Activated B cell treated with CpG ODN at 0.5 μM for 24 hours (primary cell): ENCODE data around the gene APLP1. TPM values are rescaled to one million over a fixed set of nuclear protein-coding genes. Genes with fewer than 3 reads are reported as not detected.

ENCODE experiments used
- ATAC-seq: fragments of 200-7000 bp; cut with Tn5 transposase; one replicate; pipeline ENCODE4 v1.10.0; 2021; ENCODE audit warnings: low read depth, mild to moderate bottlenecking, moderate library complexity
- CTCF ChIA-PET: fragments of 350-600 bp; sonication (Branson Sonifier 250); formaldehyde crosslinking; loops from one replicate; lab custom pipeline; 2021; ENCODE audit warnings: antibody characterized with exemption; lab: Charles Lee
- POLR2A ChIA-PET: fragments of 350-600 bp; sonication (Branson Sonifier 250); formaldehyde crosslinking; loops from one replicate; lab custom pipeline; 2021; ENCODE audit warnings: antibody characterized with exemption; lab: Charles Lee
- DNase-seq: peaks from one replicate; pipeline ENCODE4 v3.0.0; 2022
- H3K27ac Mint-ChIP-seq: one replicate; pipeline ENCODE4 v1.8.0; 2020; ENCODE audit warnings: mixed read lengths
- H3K27me3 Mint-ChIP-seq: one replicate; pipeline ENCODE4 v1.8.0; 2021; ENCODE audit warnings: mixed read lengths
- H3K36me3 Mint-ChIP-seq: one replicate; pipeline ENCODE4 v1.8.0; 2021; ENCODE audit warnings: low read depth, mixed read lengths
- H3K4me1 Mint-ChIP-seq: one replicate; pipeline ENCODE4 v1.8.0; 2021; ENCODE audit warnings: mixed read lengths
- H3K4me3 Mint-ChIP-seq: one replicate; pipeline ENCODE4 v1.8.0; 2020; ENCODE audit warnings: mild to moderate bottlenecking, mixed read lengths
- H3K9me3 Mint-ChIP-seq: one replicate; pipeline ENCODE4 v1.8.0; 2020; ENCODE audit warnings: mixed read lengths
- intact Hi-C: fragments of 100-400 bp; cut with micrococcal nuclease; formaldehyde crosslinking; loops from one replicate; pipeline ENCODE4 v1.15.1; 2024
- total RNA-seq: library from RNA; stranded (reverse); gene quantifications from 2 replicates; pipeline ENCODE4 v1.2.3, GENCODE V29; 2022
- TF ChIP-seq, protein P1 (sequence below): fragments of 200-600 bp; IDR thresholded peaks from one replicate; pipeline ENCODE4 v1.8.0; 2022; ENCODE audit warnings: antibody characterized with exemption, mild to moderate bottlenecking

APLP1 gene
- total RNA-seq = not detected in 2 replicates

- no peak within 1 kb of the TSS for H3K27ac Mint-ChIP-seq
- ChIA-PET CTCF (no interaction called here), POLR2A (interaction anchor here (1.0 to 1.3 kb wide), 2 partner anchors 32 to 126 kb away, joined by 3 read pairs; partner anchors contain the start of gene NFKBID)
- peaks cover 59% of the 10 kb centered on the region for H3K27me3 Mint-ChIP-seq
- H3K4me1 Mint-ChIP-seq = peaks cover 17% of the 10 kb centered on the region
- H3K4me3 Mint-ChIP-seq = peak within 1 kb of the TSS; percentile 56
- TF ChIP-seq, protein P1, sequence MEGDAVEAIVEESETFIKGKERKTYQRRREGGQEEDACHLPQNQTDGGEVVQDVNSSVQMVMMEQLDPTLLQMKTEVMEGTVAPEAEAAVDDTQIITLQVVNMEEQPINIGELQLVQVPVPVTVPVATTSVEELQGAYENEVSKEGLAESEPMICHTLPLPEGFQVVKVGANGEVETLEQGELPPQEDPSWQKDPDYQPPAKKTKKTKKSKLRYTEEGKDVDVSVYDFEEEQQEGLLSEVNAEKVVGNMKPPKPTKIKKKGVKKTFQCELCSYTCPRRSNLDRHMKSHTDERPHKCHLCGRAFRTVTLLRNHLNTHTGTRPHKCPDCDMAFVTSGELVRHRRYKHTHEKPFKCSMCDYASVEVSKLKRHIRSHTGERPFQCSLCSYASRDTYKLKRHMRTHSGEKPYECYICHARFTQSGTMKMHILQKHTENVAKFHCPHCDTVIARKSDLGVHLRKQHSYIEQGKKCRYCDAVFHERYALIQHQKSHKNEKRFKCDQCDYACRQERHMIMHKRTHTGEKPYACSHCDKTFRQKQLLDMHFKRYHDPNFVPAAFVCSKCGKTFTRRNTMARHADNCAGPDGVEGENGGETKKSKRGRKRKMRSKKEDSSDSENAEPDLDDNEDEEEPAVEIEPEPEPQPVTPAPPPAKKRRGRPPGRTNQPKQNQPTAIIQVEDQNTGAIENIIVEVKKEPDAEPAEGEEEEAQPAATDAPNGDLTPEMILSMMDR = no peak
- DNase-seq = peak; percentile 57
- no peaks in the 10 kb centered on the region for H3K36me3 Mint-ChIP-seq
- intact Hi-C loops = loop anchor here (5.0 kb wide), 1 partner anchor 91 kb away; the partner anchor contains the start of gene ARHGAP33
- H3K9me3 Mint-ChIP-seq = no peaks in the 10 kb centered on the region
- ATAC-seq = peak; percentile 67
Observed at GRCh38 chr19:35868172-35868822, at the start of gene APLP1. TSS of gene APLP1 (plus strand) at chr19:35868574. CDS start at chr19:35868637, 63 bp downstream.

DNA sequence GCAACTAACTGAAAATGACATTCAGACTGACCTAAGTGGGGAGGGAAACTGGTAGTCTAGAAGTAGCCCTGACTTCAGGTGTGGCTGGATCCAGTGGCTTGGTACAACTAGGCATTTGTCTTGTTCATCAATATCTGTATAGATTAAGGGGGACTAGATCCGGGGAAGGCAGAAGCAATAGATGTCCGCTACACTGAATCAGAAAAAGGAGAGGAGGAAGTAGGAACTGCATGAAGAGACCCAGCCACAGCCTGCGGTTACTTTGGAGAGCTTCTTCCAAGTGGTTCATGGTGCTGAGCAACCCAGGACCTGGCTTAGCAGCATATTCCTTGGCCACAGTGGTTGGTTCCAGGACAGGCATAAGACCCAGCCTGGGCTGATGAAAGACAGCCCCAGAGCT, 45.8 kb upstream of the APLP1 start:
- POLR2A ChIA-PET = no interaction called here
- no peak overlapping the region for H3K4me3 Mint-ChIP-seq
- TF ChIP-seq, protein P1 = no peak
- no peak for ATAC-seq
- no peak for DNase-seq
- H3K4me1 Mint-ChIP-seq = no peaks in the 10 kb centered on the region
- H3K9me3 Mint-ChIP-seq = no peaks in the 10 kb centered on the region
- H3K27ac Mint-ChIP-seq = no peak overlapping the region
- intact Hi-C loops = no loop called here
- CTCF ChIA-PET = no interaction called here
- H3K36me3 Mint-ChIP-seq = no peaks in the 10 kb centered on the region
- H3K27me3 Mint-ChIP-seq = peaks cover 18% of the 10 kb centered on the region

DNA sequence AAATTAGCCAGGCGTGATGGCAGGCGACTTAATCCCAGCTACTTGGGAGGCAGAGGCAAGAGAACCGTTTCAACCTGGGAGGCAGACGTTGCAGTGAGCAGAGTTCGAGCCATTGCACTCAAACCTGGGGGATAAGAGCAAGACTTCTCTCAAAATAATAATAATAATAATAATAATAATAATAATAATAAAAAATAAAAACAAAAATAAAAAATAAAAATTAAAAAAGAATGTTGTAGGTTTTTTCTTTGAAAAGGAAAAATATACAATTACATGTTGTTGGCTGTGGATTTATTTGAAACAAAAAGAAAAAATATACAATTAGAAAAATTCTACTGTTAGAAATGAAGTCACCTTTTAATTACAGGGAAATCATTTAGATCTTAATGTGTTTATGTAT, 44.2 kb upstream of the APLP1 start:
- Mint-ChIP-seq H3K27me3 (peaks cover 20% of the 10 kb centered on the region), H3K27ac (no peak overlapping the region), H3K4me1 (no peaks in the 10 kb centered on the region), H3K4me3 (no peak overlapping the region), H3K9me3 (no peaks in the 10 kb centered on the region), H3K36me3 (no peaks in the 10 kb centered on the region)
- TF ChIP-seq, protein P1 = no peak
- no peak for ATAC-seq
- POLR2A ChIA-PET = no interaction called here
- no peak for DNase-seq
- intact Hi-C loops = no loop called here
- CTCF ChIA-PET = no interaction called here

GRCh38 chr19:35828692-35829301, 39.6 kb upstream of the APLP1 start:
- TF ChIP-seq, protein P1 = no peak
- Mint-ChIP-seq H3K9me3 (no peaks in the 10 kb centered on the region), H3K4me3 (no peak overlapping the region), H3K36me3 (no peaks in the 10 kb centered on the region), H3K27me3 (peaks cover 29% of the 10 kb centered on the region), H3K27ac (no peak overlapping the region), H3K4me1 (no peaks in the 10 kb centered on the region)
- POLR2A ChIA-PET = no interaction called here
- no peak for DNase-seq
- peak; percentile 37 for ATAC-seq
- intact Hi-C loops = no loop called here
- CTCF ChIA-PET = no interaction called here

GRCh38 chr19:35830986-35831385, 37.4 kb upstream of the APLP1 start:
- CTCF ChIA-PET = no interaction called here
- no peak for DNase-seq
- intact Hi-C loops = no loop called here
- Mint-ChIP-seq H3K4me1 (no peaks in the 10 kb centered on the region), H3K4me3 (no peak overlapping the region), H3K27me3 (peaks cover 25% of the 10 kb centered on the region), H3K27ac (no peak overlapping the region), H3K9me3 (no peaks in the 10 kb centered on the region), H3K36me3 (no peaks in the 10 kb centered on the region)
- POLR2A ChIA-PET = no interaction called here
- no peak for ATAC-seq
- TF ChIP-seq, protein P1 = no peak
